ENCODE measurements around the gene KMT2C.
"Not testable (repeated sequence)": the region's sequence is repeated elsewhere in the genome, so short reads cannot be mapped to it uniquely, and the experiment has no call there.

The KMT2C gene

DNA sequence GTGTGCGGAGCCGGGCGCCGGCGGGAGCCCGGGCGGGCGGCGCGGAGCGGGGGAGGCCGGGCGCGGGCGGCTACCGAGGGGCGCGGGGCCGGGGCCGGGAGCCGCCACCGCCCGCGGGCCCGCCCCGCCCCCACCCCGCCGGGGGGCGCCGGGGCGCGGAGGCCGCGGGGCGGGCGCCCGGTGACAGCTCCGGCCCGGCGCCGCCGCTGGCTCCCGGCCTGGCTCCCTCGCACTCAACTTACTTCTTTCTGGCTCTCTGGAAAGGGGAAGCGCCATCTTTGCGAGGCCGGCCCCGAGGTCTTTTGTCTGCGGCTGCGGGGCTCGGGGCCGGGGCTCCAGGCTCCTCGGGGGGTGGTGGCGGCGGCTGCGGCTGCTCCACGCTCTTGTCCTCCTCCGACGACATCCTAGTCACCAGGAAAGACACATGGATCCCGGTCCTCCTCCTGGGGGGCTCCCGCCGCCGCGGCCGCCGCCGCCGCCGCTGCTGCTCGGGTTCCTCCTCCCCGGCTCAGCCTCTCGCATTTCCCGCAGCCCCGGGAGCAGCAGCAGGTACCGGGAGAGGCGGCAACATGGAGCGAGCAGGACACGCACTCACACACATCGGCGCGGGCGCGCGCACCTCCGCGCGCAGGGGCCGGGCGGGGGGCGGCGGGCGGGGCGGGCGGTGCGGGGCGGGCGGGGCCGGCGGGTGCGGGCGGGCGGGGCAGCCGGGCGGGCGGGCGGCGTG lies at the start of gene KMT2C:
Gene KMT2C, minus strand, starts transcription at position 620 of the 727 bp plus-strand sequence. Its CDS starts 217 bp downstream, at position 403.
- TF ChIP-seq, protein P1, sequence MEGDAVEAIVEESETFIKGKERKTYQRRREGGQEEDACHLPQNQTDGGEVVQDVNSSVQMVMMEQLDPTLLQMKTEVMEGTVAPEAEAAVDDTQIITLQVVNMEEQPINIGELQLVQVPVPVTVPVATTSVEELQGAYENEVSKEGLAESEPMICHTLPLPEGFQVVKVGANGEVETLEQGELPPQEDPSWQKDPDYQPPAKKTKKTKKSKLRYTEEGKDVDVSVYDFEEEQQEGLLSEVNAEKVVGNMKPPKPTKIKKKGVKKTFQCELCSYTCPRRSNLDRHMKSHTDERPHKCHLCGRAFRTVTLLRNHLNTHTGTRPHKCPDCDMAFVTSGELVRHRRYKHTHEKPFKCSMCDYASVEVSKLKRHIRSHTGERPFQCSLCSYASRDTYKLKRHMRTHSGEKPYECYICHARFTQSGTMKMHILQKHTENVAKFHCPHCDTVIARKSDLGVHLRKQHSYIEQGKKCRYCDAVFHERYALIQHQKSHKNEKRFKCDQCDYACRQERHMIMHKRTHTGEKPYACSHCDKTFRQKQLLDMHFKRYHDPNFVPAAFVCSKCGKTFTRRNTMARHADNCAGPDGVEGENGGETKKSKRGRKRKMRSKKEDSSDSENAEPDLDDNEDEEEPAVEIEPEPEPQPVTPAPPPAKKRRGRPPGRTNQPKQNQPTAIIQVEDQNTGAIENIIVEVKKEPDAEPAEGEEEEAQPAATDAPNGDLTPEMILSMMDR (IDR thresholded peaks at IDR 0.05; ENCODE audit: insufficient read depth, low read depth, low read length, missing control alignments) = no peak
- peak; percentile 68 for DNase-seq (ENCODE audit: low read depth)
- H3K4me3 ChIP-seq (ENCODE audit: low read depth, low read length) = peak within 1 kb of the TSS; percentile 83

DNA sequence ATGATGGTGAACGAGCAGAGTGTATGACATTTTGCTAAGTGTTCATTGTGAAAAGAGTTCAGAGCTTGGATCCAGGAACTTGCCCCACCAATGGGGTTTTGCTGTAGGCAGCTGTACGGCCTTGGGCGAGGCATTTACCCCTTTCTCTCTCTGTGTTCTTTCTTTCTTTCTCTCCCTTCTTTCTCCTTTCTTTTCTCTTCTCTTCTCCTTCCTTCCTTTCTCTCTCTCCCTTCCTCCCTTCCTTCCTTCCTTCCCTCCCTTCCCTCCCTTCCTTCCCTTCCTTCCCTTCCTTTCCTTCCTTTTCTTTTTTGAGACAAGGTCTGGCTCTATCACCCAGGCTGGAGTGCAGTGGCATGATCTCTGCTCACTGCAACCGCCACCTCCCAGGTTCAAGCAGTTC lies 45.3 kb upstream of the KMT2C start:
- DNase-seq (ENCODE audit: low read depth) = no peak
- TF ChIP-seq, protein P1 (IDR thresholded peaks at IDR 0.05; ENCODE audit: insufficient read depth, low read depth, low read length, missing control alignments) = no peak
- H3K4me3 ChIP-seq (ENCODE audit: low read depth, low read length) = no peak overlapping the region

- TF ChIP-seq, protein P1 (IDR thresholded peaks at IDR 0.05; ENCODE audit: insufficient read depth, low read depth, low read length, missing control alignments) = no peak
- H3K4me3 ChIP-seq (ENCODE audit: low read depth, low read length) = no peak overlapping the region
- no peak for DNase-seq (ENCODE audit: low read depth)
These were observed 44.9 kb upstream of the KMT2C start for GRCh38 chr7:152480664-152481063.

GRCh38 chr7:152479595-152479994 lies 43.8 kb upstream of the KMT2C start:
- H3K4me3 ChIP-seq (ENCODE audit: low read depth, low read length) = no peak overlapping the region
- TF ChIP-seq, protein P1 (IDR thresholded peaks at IDR 0.05; ENCODE audit: insufficient read depth, low read depth, low read length, missing control alignments) = no peak
- DNase-seq (ENCODE audit: low read depth) = no peak

GRCh38 chr7:152478140-152478539 lies 42.3 kb upstream of the KMT2C start:
- no peak overlapping the region for H3K4me3 ChIP-seq (ENCODE audit: low read depth, low read length)
- no peak for DNase-seq (ENCODE audit: low read depth)
- TF ChIP-seq, protein P1 (IDR thresholded peaks at IDR 0.05; ENCODE audit: insufficient read depth, low read depth, low read length, missing control alignments) = no peak

DNA sequence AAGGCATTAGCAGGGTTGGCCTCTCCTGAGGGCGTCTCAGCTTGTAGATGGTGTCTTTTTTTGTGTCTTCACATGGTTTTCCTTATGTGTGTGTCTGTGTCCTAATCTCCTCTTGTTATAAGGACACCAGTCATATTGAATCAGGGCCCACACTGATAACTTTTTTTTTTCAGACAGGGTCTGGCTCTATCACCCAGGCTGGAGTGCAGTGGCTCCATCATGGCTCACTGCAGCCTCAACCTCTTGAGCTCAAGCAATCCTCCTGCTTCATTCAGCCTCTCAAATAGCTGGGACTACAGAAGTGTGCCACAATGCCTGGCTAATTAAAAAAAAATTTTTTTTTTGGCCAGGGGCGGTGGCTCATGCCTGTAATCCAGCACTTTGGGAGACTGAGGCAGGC lies 41.3 kb upstream of the KMT2C start:
- TF ChIP-seq, protein P1 (IDR thresholded peaks at IDR 0.05; ENCODE audit: insufficient read depth, low read depth, low read length, missing control alignments) = no peak
- no peak overlapping the region for H3K4me3 ChIP-seq (ENCODE audit: low read depth, low read length)
- no peak for DNase-seq (ENCODE audit: low read depth)

DNA sequence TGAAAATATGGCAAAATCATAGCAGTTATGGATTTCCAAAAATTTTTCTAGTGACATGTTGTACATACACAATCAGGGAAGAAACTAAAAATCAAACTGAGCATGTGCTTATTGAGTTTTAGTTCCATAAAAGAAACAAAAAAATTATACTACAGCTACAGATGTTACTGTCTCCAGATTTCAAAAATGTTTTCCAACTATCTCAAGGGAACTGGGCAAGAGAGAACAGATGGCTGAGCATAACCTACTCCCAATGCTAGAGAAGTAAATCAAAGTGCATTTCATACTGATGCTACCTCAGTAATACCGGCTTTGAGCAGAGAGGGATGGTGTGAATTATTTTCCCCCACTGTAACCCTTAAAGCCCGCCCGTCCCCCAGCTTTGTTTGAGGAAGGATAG lies 40.7 kb upstream of the KMT2C start:
- no peak for DNase-seq (ENCODE audit: low read depth)
- no peak overlapping the region for H3K4me3 ChIP-seq (ENCODE audit: low read depth, low read length)
- TF ChIP-seq, protein P1 (IDR thresholded peaks at IDR 0.05; ENCODE audit: insufficient read depth, low read depth, low read length, missing control alignments) = no peak

GRCh38 chr7:152471023-152471620 lies 35.3 kb upstream of the KMT2C start:
- DNase-seq (ENCODE audit: low read depth); H3K4me3 ChIP-seq (ENCODE audit: low read depth, low read length): not testable (repeated sequence)

DNA sequence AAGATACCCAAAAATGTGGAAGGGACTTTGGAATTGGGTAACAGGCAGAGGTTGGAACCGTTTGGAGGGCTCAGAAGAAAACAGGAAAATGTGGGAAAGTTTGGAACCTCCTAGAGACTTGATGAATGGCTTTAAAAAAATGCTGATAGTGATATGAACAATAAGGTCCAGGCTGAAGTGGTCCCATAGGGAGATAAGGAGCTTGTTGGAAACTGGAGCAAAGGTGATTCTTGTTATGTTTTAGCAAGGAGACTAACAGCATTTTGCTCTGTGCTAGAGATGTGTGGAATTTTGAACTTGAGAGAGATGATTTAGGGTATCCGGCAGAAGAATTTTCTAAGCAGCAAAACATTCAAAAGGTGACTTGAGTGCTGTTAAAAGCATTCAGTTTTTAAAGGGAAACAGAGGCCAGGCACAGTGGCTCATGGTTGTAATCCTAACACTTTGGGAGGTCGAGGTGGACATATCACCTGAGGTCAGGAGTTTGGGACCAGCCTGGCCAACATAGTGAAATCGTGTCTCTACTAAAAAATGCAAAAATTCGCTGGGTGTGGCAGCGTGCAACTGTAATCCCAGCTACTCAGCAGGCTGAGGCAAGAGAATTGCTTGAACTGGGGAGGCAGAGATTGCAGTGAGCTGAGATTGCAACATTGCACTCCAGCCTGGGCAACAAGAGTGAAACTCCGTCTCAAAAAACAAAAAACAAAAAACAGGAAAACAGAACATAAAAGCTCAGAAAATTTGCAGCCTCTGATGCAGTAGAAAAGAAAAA lies 34.6 kb upstream of the KMT2C start:
- not testable (repeated sequence) for H3K4me3 ChIP-seq (ENCODE audit: low read depth, low read length)

More for the DNA sequence above, 34.6 kb upstream of the KMT2C start:
- not testable (repeated sequence) for DNase-seq (ENCODE audit: low read depth)

All from GM12865 (cell line).